ENCODE measurements around the gene PER2.

GRCh38 chr2:238236571-238236970 lies 51.8 kb downstream of the PER2 start:
- TF ChIP-seq CTCF (IDR thresholded peaks at IDR 0.05; ENCODE audit: low read depth, low read length, poor library complexity, severe bottlenecking): no peak
- TF ChIP-seq EZH2phosphoT487 (IDR thresholded peaks at IDR 0.05; ENCODE audit: borderline replicate concordance, low read length): no peak
